Smooth muscle cell (in vitro differentiated cells): ENCODE data around the gene RND3. TPM values are rescaled to one million over a fixed set of nuclear protein-coding genes. Genes with fewer than 3 reads are reported as not detected.

Source experiments
- DNase-seq: peaks from one replicate; lab custom pipeline; 2025; ENCODE audit not compliant: unreplicated experiment; lab: John Stamatoyannopoulos, UW
- H2AFZ ChIP-seq: fragments of 200-600 bp; sonication (generic); 2 replicates; pipeline ENCODE4 v1.6.0; 2016; ENCODE audit warnings: antibody characterized with exemption, low read depth, mild to moderate bottlenecking
- H3F3A ChIP-seq: fragments of 200-600 bp; sonication (generic); 2 replicates; pipeline ENCODE4 v1.6.0; 2017; ENCODE audit warnings: antibody characterized with exemption, low read depth
- H3K27ac ChIP-seq: fragments of 200-600 bp; sonication (generic); 2 replicates; pipeline ENCODE4 v1.5.1; 2016; ENCODE audit warnings: low read depth, mild to moderate bottlenecking
- H3K27me3 ChIP-seq: fragments of 200-600 bp; sonication (generic); 2 replicates; pipeline ENCODE4 v1.6.1; 2016; ENCODE audit warnings: low read depth, mild to moderate bottlenecking
- H3K36me3 ChIP-seq: fragments of 200-600 bp; sonication (generic); 2 replicates; pipeline ENCODE4 v1.5.1; 2016; ENCODE audit warnings: low read depth
- H3K4me1 ChIP-seq: fragments of 200-600 bp; sonication (generic); 2 replicates; pipeline ENCODE4 v1.5.1; 2016; ENCODE audit warnings: low read depth
- H3K4me2 ChIP-seq: fragments of 200-600 bp; sonication (generic); 2 replicates; pipeline ENCODE4 v1.6.0; 2016; ENCODE audit warnings: mild to moderate bottlenecking
- H3K4me3 ChIP-seq: fragments of 200-600 bp; sonication (generic); 2 replicates; pipeline ENCODE4 v1.5.1; 2016; ENCODE audit warnings: mild to moderate bottlenecking
- H3K79me2 ChIP-seq: fragments of 200-600 bp; sonication (generic); 2 replicates; pipeline ENCODE4 v1.6.0; 2016; ENCODE audit warnings: low read depth, mild to moderate bottlenecking
- H3K9ac ChIP-seq: fragments of 200-600 bp; sonication (generic); 2 replicates; pipeline ENCODE4 v1.6.0; 2016; ENCODE audit warnings: low read depth
- H3K9me3 ChIP-seq: fragments of 200-600 bp; sonication (generic); replicated peaks from 2 replicates; pipeline ENCODE4 v1.5.1; 2016; ENCODE audit warnings: low read depth
- H4K20me1 ChIP-seq: fragments of 200-600 bp; sonication (generic); 2 replicates; pipeline ENCODE4 v1.6.0; 2016; ENCODE audit warnings: low read depth
- CTCF ChIP-seq: fragments of 200-600 bp; sonication (generic); IDR thresholded peaks from 2 replicates; pipeline ENCODE4 v1.5.1; 2017; ENCODE audit warnings: borderline replicate concordance, mild to moderate bottlenecking, antibody characterized with exemption; ENCODE audit not compliant: insufficient read depth, poor library complexity, severe bottlenecking
- WGBS: methylation state at CpG from one replicate; pipeline ENCODE4 v1.1.7; 2016; ENCODE audit warnings: low lambda C conversion rate; 5-methylcytosine and 5-hydroxymethylcytosine counted together
- polyA plus RNA-seq: library from polyadenylated mRNA; unstranded; fragments of >200 nt; fragmentation: Nextera tagmentation; extraction: Ambion mirVana; gene quantifications from 2 replicates; pipeline ENCODE4 v1.2.1, GENCODE V29; 2016
- total RNA-seq: library from RNA; depleted of rRNA; stranded (reverse); fragments of >200 nt; gene quantifications from 2 replicates; pipeline ENCODE4 v1.2.3, GENCODE V29; 2014

RND3 gene
- total and polyA plus RNA-seq, 2 experiments from 2014 or later = 125 to 256 TPM

DNA sequence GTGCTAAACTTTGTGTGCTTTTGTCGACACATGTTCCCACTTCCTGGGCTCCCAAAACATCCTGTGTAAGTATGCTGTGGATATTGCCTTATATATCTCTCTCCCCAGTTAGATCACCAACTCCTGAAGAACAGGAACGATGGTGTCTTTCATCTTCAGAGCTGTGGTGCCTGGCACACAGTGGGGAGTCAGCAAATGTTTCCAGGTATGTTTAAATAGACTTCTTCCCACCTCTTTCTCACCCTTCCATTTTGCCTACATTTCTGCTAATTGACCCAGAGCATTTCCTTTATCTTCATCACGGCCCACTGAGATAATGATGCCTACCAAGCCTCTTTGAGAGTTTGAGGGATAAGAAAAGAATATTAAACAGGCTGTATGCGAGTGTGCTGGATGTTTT is 60.7 kb downstream of the RND3 start:
- Histone ChIP-seq H3K36me3 (no peaks in the 10 kb centered on the region), H3K4me2 (no peak overlapping the region), H3K27ac (no peak overlapping the region), H3K4me1 (peaks cover 7% of the 10 kb centered on the region), H3F3A (no peaks in the 10 kb centered on the region), H3K79me2 (no peaks in the 10 kb centered on the region), H3K4me3 (no peak overlapping the region), H2AFZ (peak overlapping the region; percentile 28), H3K9me3 (no peaks in the 10 kb centered on the region), H3K27me3 (no peaks in the 10 kb centered on the region), H4K20me1 (no peaks in the 10 kb centered on the region), H3K9ac (no peak overlapping the region)
- no peak for DNase-seq
- 82% methylated on average over 4 of the region's 4 CpGs for WGBS
- TF ChIP-seq CTCF = no peak

- H3K27ac ChIP-seq = no peak overlapping the region
- H3K4me1 ChIP-seq = peaks cover 7% of the 10 kb centered on the region
- no peak for DNase-seq
- H3K27me3 ChIP-seq = no peaks in the 10 kb centered on the region
- no peaks in the 10 kb centered on the region for H3F3A ChIP-seq
- TF ChIP-seq CTCF = no peak
- H3K4me3 ChIP-seq = no peak overlapping the region
- 75% methylated on average over 2 of the region's 2 CpGs for WGBS
- no peaks in the 10 kb centered on the region for H4K20me1 ChIP-seq
- peak overlapping the region; percentile 28 for H2AFZ ChIP-seq
- no peak overlapping the region for H3K4me2 ChIP-seq
- H3K9me3 ChIP-seq = no peaks in the 10 kb centered on the region
- no peak overlapping the region for H3K9ac ChIP-seq
- H3K36me3 ChIP-seq = no peaks in the 10 kb centered on the region
- no peaks in the 10 kb centered on the region for H3K79me2 ChIP-seq
These were observed 61.2 kb downstream of the RND3 start for GRCh38 chr2:150426315-150426714.

GRCh38 chr2:150425121-150425955 is 62.1 kb downstream of the RND3 start:
- Histone ChIP-seq H2AFZ (peak overlapping the region; percentile 69), H3F3A (no peaks in the 10 kb centered on the region), H3K27me3 (no peaks in the 10 kb centered on the region), H3K79me2 (no peaks in the 10 kb centered on the region), H3K9me3 (no peaks in the 10 kb centered on the region), H3K4me3 (no peak overlapping the region), H3K4me1 (peaks cover 7% of the 10 kb centered on the region), H4K20me1 (no peaks in the 10 kb centered on the region), H3K9ac (no peak overlapping the region), H3K27ac (no peak overlapping the region), H3K4me2 (peak overlapping the region; percentile 23), H3K36me3 (no peaks in the 10 kb centered on the region)
- TF ChIP-seq CTCF = no peak
- no peak for DNase-seq
- WGBS = 63% methylated on average over 22 of the region's 22 CpGs

GRCh38 chr2:150424406-150424805 is 63.1 kb downstream of the RND3 start:
- Histone ChIP-seq H3K4me3 (no peak overlapping the region), H3K4me2 (peak overlapping the region; percentile 62), H2AFZ (peak overlapping the region; percentile 69), H3K9me3 (no peaks in the 10 kb centered on the region), H4K20me1 (no peaks in the 10 kb centered on the region), H3K27ac (no peak overlapping the region), H3K9ac (no peak overlapping the region), H3K79me2 (no peaks in the 10 kb centered on the region), H3K36me3 (no peaks in the 10 kb centered on the region), H3K4me1 (peaks cover 7% of the 10 kb centered on the region), H3K27me3 (no peaks in the 10 kb centered on the region), H3F3A (no peaks in the 10 kb centered on the region)
- no peak for DNase-seq
- 35% methylated on average over 6 of the region's 6 CpGs for WGBS
- TF ChIP-seq CTCF = no peak
